ENCODE data around the gene NEDD8.
"Not testable (repeated sequence)": the region's sequence is repeated elsewhere in the genome, so short reads cannot be mapped to it uniquely, and the experiment has no call there.

NEDD8 gene

DNA sequence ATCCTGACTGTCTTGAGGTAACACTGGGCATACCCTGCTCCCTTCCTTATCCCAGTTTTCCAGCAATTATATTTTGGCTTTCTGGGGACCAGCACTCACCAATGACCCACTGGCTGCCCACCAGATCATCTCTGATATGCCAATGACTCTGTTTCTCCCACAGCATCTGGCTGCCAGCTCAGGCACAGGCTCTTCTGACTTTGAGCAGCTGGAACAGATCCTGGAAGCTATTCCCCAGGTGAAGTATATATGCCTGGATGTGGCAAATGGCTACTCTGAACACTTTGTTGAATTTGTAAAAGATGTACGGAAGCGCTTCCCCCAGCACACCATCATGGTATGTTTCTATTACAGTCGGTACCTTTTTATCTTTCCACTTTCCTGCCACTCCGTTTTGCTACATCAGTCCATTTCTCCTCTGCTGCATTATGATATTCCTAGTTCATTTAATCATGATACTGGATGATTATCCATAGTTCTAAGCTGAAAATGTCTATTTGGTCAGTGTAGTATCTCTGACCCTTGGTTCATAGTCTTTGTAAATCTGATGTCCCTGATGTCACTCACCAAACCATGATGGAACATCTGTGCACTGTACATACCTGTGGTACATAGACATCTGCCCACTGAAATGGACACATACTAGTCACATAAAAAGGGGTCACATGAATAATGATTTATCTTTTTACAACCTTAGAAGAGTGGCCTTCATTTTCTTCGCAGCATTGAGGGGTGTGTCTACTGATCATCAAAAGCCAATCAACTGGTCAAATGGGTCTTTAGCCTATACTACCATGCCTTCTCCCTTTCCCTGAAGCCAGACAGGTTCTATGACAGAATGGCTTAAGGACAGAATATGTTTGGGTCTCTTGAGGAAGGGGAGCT is 3.9 kb upstream of the NEDD8 start:
- Histone ChIP-seq H3K27ac (ENCODE audit: low read length) (no peak overlapping the region), H3K4me3 (ENCODE audit: low read length) (no peak overlapping the region), H3K4me1 (ENCODE audit: control insufficient read depth, insufficient read depth, low read length) (0 out of 2 replicates have a peak, but pooled peaks cover under 1% of the 10 kb centered on the region), H3K36me3 (ENCODE audit: control insufficient read depth, insufficient read depth, low read length) (peaks cover 27% of the 10 kb centered on the region), H3K9me3 (ENCODE audit: control insufficient read depth, insufficient read depth, low read length) (no peaks in the 10 kb centered on the region), H3K27me3 (ENCODE audit: control insufficient read depth, insufficient read depth, low read length) (no peaks in the 10 kb centered on the region)
- no peak for DNase-seq (ENCODE audit: low read depth, low spot score)
- no CpG with 5 or more reads among the region's 5 CpGs for WGBS (ENCODE audit: insufficient coverage, insufficient read length)

DNA sequence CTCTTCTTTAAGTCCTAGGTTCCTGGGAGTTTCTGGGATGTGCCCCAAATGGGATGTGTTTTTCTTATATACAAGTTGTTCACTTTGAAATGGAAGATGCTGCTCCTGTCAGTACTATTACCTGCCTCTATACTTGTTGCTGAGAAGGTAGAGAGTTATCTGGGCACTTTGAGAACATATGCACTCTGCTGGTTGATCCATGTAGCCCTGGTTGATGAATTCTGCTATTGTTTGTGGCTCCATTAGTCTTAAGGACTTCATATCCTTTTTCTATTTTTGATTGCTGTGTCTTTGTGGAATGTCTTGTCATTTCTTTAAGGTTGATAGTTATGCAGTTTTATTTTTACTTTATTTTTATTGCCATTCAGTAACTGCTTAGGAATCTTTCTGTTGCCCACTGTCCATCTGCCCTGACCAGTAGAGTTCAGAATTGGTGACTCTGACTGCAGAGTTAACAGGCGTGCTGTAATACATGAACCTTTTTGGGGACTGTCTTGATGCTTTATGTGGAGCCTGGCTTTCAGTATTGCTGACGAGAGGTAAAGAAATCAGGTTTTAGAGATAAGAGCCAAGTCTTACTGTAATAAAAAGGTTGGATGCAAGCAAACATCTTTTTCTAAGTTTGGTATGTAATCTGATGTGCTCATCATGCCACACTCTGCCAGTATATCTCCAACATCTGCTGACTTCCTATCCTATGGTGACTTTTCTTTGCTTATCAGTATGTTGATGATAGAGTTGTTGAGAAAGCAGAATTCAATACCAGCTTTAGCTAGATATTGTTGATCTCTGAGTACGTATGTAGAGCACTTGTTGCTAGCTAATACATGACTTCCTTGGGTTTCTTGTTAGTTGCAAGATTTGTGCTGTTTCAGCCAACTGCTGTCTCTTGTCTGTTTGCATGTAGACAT is 2.2 kb upstream of the NEDD8 start:
- Histone ChIP-seq H3K4me3 (ENCODE audit: low read length) (no peak overlapping the region), H3K27me3 (ENCODE audit: control insufficient read depth, insufficient read depth, low read length) (no peaks in the 10 kb centered on the region), H3K4me1 (ENCODE audit: control insufficient read depth, insufficient read depth, low read length) (no peaks in the 10 kb centered on the region), H3K36me3 (ENCODE audit: control insufficient read depth, insufficient read depth, low read length) (peaks cover 19% of the 10 kb centered on the region), H3K27ac (ENCODE audit: low read length) (no peak overlapping the region), H3K9me3 (ENCODE audit: control insufficient read depth, insufficient read depth, low read length) (no peaks in the 10 kb centered on the region)
- WGBS (ENCODE audit: insufficient coverage, insufficient read length), result no CpG with 5 or more reads among the region's 3 CpGs
- no peak for DNase-seq (ENCODE audit: low read depth, low spot score)

DNA sequence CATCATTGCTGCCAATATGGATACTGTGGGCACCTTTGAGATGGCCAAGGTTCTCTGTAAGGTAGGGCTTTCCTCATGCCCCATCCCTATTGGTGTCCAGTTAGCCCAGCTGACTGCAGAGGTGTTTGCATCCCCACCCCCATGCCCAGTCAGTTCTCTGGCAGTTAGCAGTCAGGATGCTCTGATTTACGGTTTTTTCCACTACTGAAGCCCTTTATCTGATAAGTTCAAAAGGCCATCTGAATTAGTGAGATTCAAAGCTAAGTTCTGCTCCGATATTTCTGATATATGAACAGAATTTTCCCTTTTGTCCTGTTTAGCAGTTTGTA is 1.3 kb upstream of the NEDD8 start:
- WGBS (ENCODE audit: insufficient coverage, insufficient read length), result no CpG with 5 or more reads among the region's 2 CpGs
- DNase-seq (ENCODE audit: low read depth, low spot score), result no peak
- no peaks in the 10 kb centered on the region for H3K9me3 ChIP-seq (ENCODE audit: control insufficient read depth, insufficient read depth, low read length)
- H3K4me3 ChIP-seq (ENCODE audit: low read length), result peak overlapping the region; percentile 89; the same call in 1 of the 2 replicates
- peaks cover 17% of the 10 kb centered on the region for H3K36me3 ChIP-seq (ENCODE audit: control insufficient read depth, insufficient read depth, low read length)
- H3K4me1 ChIP-seq (ENCODE audit: control insufficient read depth, insufficient read depth, low read length), result no peaks in the 10 kb centered on the region
- no peaks in the 10 kb centered on the region for H3K27me3 ChIP-seq (ENCODE audit: control insufficient read depth, insufficient read depth, low read length)
- H3K27ac ChIP-seq (ENCODE audit: low read length), result no peak overlapping the region

DNA sequence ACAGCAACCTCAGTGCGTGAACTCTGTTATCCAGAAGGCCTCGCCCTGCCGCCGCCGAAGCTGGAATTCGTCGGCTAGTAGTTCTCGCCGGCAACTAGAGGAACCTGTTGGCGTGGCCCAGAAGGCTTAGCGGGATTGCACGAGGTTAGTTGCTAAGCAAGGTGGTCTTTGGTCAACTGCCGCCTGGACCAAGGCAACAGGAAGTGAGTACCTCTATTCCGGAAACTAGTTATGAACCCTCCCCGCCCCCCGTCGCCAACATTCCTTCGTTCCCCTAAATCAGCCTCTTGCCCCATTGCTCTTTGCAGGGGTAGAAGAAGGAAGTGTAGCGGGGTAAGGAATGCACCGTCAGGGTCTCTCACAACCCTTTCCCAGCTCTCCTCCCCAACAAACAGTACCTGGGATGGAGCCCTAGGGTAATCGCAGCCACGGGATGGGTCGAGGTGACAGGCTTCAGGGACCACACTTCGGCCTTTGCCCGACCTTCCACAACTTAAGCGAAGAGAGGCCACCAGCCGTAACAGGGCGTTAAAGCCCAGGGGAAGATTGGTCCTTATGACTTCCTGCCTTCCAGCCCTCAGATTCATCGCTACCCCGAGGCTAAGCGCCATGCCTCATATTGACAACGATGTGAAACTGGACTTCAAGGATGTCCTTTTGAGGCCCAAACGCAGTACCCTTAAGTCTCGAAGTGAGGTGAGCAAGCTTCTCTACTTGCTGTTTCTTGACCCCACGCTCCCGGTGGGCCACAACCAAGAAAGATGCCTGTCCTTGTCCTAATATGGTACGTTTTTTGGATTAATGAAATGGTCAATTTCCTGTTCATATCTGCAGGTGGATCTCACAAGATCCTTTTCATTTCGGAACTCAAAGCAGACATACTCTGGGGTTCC is 724 bp upstream of the NEDD8 start, which contains the start of gene GMPR2:
Gene GMPR2 (plus strand): TSS at position 285 of the 893 bp plus-strand sequence. CDS start 325 bp downstream, at position 610.
- peaks cover 12% of the 10 kb centered on the region; the same call in 1 of the 2 replicates for H3K36me3 ChIP-seq (ENCODE audit: control insufficient read depth, insufficient read depth, low read length)
- H3K4me3 ChIP-seq (ENCODE audit: low read length), result peak within 1 kb of the TSS; percentile 89
- no peaks in the 10 kb centered on the region for H3K9me3 ChIP-seq (ENCODE audit: control insufficient read depth, insufficient read depth, low read length)
- DNase-seq (ENCODE audit: low read depth, low spot score), result peak; percentile 50
- H3K27me3 ChIP-seq (ENCODE audit: control insufficient read depth, insufficient read depth, low read length), result no peaks in the 10 kb centered on the region
- H3K27ac ChIP-seq (ENCODE audit: low read length), result no peak within 1 kb of the TSS
- no peaks in the 10 kb centered on the region for H3K4me1 ChIP-seq (ENCODE audit: control insufficient read depth, insufficient read depth, low read length)
- no CpG with 5 or more reads among the region's 38 CpGs for WGBS (ENCODE audit: insufficient coverage, insufficient read length)

DNA sequence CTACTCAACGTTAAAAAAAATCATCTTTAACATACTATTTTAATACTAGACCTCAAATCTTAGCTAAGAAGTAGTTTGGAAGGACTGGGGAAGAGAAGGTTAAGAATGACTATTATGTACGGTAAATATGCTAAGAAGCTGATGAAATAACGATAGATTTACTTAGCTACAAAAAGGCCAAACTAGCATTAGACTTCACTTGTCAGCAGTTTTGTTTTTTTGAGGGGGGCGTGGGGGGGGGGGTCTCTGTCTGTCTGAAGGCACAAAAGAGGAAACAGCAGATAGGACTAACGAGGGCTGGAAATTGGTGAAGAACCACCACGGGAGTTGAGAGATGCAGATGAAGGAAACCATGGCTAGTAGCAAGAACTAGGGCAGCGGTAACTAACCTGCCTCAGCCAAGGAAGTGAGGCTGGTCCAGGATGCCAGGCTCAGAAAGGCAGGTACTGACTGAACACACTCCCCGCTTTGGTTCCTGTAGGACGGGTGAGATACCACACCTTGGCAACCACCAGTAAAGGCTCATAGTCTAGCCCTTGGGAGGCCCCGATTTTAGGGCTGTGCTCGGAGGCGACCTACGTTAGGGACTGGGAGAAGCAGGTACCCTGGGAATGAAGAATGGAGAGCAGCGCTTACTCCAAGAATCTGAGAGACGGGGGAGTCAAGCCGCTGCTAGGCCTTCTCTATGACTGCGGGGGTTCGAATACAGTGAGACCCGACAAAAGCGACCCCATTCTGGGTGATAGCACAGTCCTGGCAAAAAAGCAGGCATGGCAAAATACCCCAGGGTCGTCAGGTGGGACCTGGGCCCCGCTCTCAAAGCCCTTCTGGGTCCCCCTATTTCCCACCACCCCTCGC is 675 bp downstream of the NEDD8 start:
- WGBS (ENCODE audit: insufficient coverage, insufficient read length), result 100% methylated on average over 1 of the region's 23 CpGs
- Histone ChIP-seq H3K9me3 (ENCODE audit: control insufficient read depth, insufficient read depth, low read length) (no peaks in the 10 kb centered on the region), H3K36me3 (ENCODE audit: control insufficient read depth, insufficient read depth, low read length) (peaks cover 3% of the 10 kb centered on the region; the same call in 1 of the 2 replicates), H3K4me1 (ENCODE audit: control insufficient read depth, insufficient read depth, low read length) (no peaks in the 10 kb centered on the region), H3K27me3 (ENCODE audit: control insufficient read depth, insufficient read depth, low read length) (no peaks in the 10 kb centered on the region), H3K27ac (ENCODE audit: low read length) (no peak overlapping the region), H3K4me3 (ENCODE audit: low read length) (peak overlapping the region; percentile 89)
- DNase-seq (ENCODE audit: low read depth, low spot score), result no peak

DNA sequence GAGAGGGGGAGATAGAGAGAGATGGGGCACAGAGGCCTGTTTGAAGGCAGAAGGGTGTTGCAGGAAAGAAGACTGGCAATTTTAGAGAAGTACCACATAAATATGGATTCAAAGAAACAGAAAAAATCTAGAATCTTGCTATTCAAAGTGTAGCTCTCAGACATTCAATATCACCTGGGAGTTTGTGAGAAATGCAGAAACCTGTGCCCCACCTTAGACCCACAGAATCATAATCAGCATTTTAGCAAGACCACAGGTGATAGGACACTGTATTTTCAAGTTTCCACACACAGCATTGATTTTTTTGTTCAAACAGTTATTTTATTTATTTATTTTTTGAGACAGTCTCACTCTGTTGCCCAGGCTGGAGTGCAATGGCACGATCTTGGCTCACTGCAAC is 3.3 kb downstream of the NEDD8 start:
- H3K4me3 ChIP-seq (ENCODE audit: low read length), result no peak overlapping the region
- H3K36me3 ChIP-seq (ENCODE audit: control insufficient read depth, insufficient read depth, low read length), result no peaks in the 10 kb centered on the region
- DNase-seq (ENCODE audit: low read depth, low spot score), result no peak
- H3K9me3 ChIP-seq (ENCODE audit: control insufficient read depth, insufficient read depth, low read length), result no peaks in the 10 kb centered on the region
- H3K27me3 ChIP-seq (ENCODE audit: control insufficient read depth, insufficient read depth, low read length), result no peaks in the 10 kb centered on the region
- H3K27ac ChIP-seq (ENCODE audit: low read length), result no peak overlapping the region
- WGBS (ENCODE audit: insufficient coverage, insufficient read length), result no CpG with 5 or more reads among the region's 1 CpG
- no peaks in the 10 kb centered on the region for H3K4me1 ChIP-seq (ENCODE audit: control insufficient read depth, insufficient read depth, low read length)

DNA sequence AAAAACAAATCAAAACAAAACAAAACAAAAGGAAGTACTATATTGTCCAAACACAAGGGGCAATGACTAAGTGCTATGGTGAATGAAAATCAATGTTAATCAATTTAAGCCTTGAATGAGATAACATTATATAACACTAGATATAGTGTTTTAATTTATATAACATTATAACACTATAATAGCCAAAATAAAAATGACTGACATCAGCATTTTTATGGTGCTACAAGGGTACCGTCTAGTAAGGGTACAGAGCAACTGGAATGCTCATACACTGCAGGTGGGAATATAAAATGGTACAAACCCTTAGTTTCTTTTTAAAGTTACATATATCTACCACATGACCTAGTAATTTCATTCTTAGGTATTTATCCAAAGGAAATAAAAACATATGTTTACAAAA is 5.7 kb downstream of the NEDD8 start:
- no peak overlapping the region for H3K4me3 ChIP-seq (ENCODE audit: low read length)
- DNase-seq (ENCODE audit: low read depth, low spot score), result no peak

DNA sequence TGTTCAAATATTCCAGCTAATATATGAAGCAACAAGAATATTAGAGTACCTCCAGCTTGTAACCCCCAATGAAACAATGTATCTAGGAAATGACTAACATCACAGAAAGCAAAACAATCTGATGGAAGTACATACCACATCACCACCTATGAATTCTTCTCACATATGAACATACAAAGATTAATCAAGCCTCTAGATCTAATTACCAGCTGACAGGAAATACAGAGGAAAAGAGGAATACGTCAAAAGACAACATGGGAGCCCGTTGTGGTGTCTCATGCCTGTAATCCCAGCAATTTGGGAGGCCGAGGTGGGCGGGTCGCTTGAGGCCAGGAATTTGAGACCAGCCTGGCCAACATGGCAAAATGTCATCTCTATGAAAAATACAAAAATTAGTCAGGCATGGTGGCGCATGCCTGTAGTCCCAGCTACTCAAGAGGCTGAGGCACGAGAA is 7.5 kb downstream of the NEDD8 start:
- DNase-seq (ENCODE audit: low read depth, low spot score), result no peak
- WGBS (ENCODE audit: insufficient coverage, insufficient read length), result no CpG with 5 or more reads among the region's 7 CpGs
- Histone ChIP-seq H3K27me3 (ENCODE audit: control insufficient read depth, insufficient read depth, low read length) (no peaks in the 10 kb centered on the region), H3K9me3 (ENCODE audit: control insufficient read depth, insufficient read depth, low read length) (no peaks in the 10 kb centered on the region), H3K4me1 (ENCODE audit: control insufficient read depth, insufficient read depth, low read length) (no peaks in the 10 kb centered on the region), H3K36me3 (ENCODE audit: control insufficient read depth, insufficient read depth, low read length) (no peaks in the 10 kb centered on the region), H3K27ac (ENCODE audit: low read length) (no peak overlapping the region), H3K4me3 (ENCODE audit: low read length) (no peak overlapping the region)

More for the DNA sequence above, 5.7 kb downstream of the NEDD8 start:
- H3K27ac ChIP-seq (ENCODE audit: low read length), result no peak overlapping the region
- H3K4me1 ChIP-seq (ENCODE audit: control insufficient read depth, insufficient read depth, low read length), result no peaks in the 10 kb centered on the region
- no peaks in the 10 kb centered on the region for H3K9me3 ChIP-seq (ENCODE audit: control insufficient read depth, insufficient read depth, low read length)
- H3K36me3 ChIP-seq (ENCODE audit: control insufficient read depth, insufficient read depth, low read length), result no peaks in the 10 kb centered on the region
- WGBS (ENCODE audit: insufficient coverage, insufficient read length), result no CpG with 5 or more reads among the region's 1 CpG
- H3K27me3 ChIP-seq (ENCODE audit: control insufficient read depth, insufficient read depth, low read length), result no peaks in the 10 kb centered on the region

DNA sequence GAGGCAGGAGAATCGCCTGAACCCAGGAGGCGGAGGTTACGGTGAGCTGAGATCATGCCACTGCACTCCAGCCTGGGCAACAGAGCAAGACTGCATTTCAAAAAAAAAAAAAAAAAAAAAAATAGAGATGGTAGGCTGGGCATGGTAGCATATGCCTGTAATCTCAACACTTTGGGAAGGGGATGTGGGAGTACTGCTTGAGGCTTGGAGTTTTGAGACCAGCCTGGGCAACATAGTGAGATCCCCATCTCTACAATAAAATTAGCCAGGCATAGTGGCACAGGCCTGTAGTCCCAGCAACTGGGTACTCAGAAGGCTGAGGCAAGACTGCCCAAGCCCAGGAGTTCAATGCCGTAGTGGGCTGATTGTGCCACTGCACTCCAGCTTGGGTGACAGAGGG is 9.2 kb downstream of the NEDD8 start:
- H3K4me3 ChIP-seq (ENCODE audit: low read length); H3K9me3 ChIP-seq (ENCODE audit: control insufficient read depth, insufficient read depth, low read length); H3K36me3 ChIP-seq (ENCODE audit: control insufficient read depth, insufficient read depth, low read length); H3K4me1 ChIP-seq (ENCODE audit: control insufficient read depth, insufficient read depth, low read length); H3K27me3 ChIP-seq (ENCODE audit: control insufficient read depth, insufficient read depth, low read length); DNase-seq (ENCODE audit: low read depth, low spot score); H3K27ac ChIP-seq (ENCODE audit: low read length): not testable (repeated sequence)
- WGBS (ENCODE audit: insufficient coverage, insufficient read length), result no CpG with 5 or more reads among the region's 4 CpGs
